Measurements from ENCODE around the gene MATR3.

- TF ChIP-seq, protein P1, sequence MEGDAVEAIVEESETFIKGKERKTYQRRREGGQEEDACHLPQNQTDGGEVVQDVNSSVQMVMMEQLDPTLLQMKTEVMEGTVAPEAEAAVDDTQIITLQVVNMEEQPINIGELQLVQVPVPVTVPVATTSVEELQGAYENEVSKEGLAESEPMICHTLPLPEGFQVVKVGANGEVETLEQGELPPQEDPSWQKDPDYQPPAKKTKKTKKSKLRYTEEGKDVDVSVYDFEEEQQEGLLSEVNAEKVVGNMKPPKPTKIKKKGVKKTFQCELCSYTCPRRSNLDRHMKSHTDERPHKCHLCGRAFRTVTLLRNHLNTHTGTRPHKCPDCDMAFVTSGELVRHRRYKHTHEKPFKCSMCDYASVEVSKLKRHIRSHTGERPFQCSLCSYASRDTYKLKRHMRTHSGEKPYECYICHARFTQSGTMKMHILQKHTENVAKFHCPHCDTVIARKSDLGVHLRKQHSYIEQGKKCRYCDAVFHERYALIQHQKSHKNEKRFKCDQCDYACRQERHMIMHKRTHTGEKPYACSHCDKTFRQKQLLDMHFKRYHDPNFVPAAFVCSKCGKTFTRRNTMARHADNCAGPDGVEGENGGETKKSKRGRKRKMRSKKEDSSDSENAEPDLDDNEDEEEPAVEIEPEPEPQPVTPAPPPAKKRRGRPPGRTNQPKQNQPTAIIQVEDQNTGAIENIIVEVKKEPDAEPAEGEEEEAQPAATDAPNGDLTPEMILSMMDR (IDR thresholded peaks at IDR 0.05): no peak
- no peak for TF ChIP-seq POLR2A (IDR thresholded peaks at IDR 0.05)
Measured at GRCh38 chr5:139268364-139269202, 25.0 kb upstream of the MATR3 start.

Data from uterus (tissue), 2 donors.